ENCODE measurements around the gene PHLDB2. TPM values are rescaled to one million over a fixed set of nuclear protein-coding genes. Genes with fewer than 3 reads are reported as not detected.
A peak's percentile ranks its signal among the peaks of the same experiment; 100 is the strongest.

Gene PHLDB2
- total RNA-seq, 5 donors from 2014 or later (not counting 1 experiment from before 2014, with no cell fraction given): 2.0 to 12.1 (median 3.9) TPM

DNA sequence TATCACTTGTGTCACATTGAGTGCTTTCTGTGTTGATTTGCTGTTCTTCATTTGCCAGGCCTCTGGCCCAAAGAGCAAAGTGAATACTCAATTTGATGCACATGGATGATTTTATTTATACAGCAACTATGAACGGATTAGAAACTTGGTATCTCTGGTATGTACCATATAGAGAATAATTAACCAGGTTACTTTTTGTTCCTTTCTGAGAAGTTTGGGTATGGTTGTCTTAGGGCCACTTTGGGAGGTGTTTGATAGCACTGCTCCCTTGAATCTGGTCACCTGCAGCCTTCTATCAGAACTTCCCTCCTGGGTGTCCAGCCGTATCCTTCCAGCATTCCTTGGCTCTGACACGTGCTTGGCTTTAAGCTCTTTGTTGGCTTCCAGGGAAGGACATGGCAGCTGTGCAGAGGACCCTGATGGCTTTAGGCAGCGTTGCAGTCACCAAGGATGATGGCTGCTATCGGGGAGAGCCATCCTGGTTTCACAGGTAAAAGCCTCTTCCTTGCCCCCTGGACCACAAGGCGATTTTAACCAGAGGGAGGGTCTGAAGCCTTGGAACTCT, 152.4 kb downstream of the PHLDB2 start:
- no peak overlapping the region for H3K4me3 ChIP-seq (ENCODE audit: control insufficient read depth in 1 of 2, extremely low read depth in 1 of 2, low read length in 1 of 2)
- H3K36me3 Mint-ChIP-seq: no peaks in the 10 kb centered on the region
- no peak overlapping the region for H3K27ac Mint-ChIP-seq
- H3K27ac ChIP-seq (ENCODE audit: low read length): no peak overlapping the region
- no peaks in the 10 kb centered on the region for H3K36me3 ChIP-seq (ENCODE audit: control insufficient read depth in 2 of 2, extremely low read depth in 1 of 2, insufficient read depth in 1 of 2, low read length in 1 of 2)
- WGBS (ENCODE audit: insufficient coverage): 63% methylated on average over 4 of the region's 6 CpGs
- POLR2A ChIA-PET: interaction anchor here in 1 of 2 donors (0.5 kb wide), 1 partner anchor 1178 kb away, joined by 3 read pairs; no protein-coding TSS in a partner anchor
- no peak overlapping the region for H3K4me3 Mint-ChIP-seq
- H3K9me3 Mint-ChIP-seq: no peaks in the 10 kb centered on the region
- H3K4me1 ChIP-seq (ENCODE audit: control insufficient read depth in 1 of 2, extremely low read depth in 1 of 2, insufficient read depth in 2 of 2, low read length in 2 of 2): peaks cover 0 to 6% of the 10 kb centered on the region in 2 experiments
- ATAC-seq (replicated peaks in 1 of 4): no peak
- H3K4me1 Mint-ChIP-seq: peaks cover 0 to 12% (median 7%) of the 10 kb centered on the region in 3 donors
- no peaks in the 10 kb centered on the region for H3K27me3 ChIP-seq (replicated peaks in 1 of 2; ENCODE audit: control insufficient read depth in 2 of 2, extremely low read depth in 1 of 2, insufficient read depth in 2 of 2, low read length in 1 of 2)
- H3K27me3 Mint-ChIP-seq: no peaks in the 10 kb centered on the region
- DNase-seq: no peak
- CTCF ChIA-PET: interaction anchor here (0.7 to 2.9 kb wide), 3 partner anchors 10 to 342 kb away, joined by 3 to 17 read pairs (median 3); no protein-coding TSS in a partner anchor
- H3K9me3 ChIP-seq: no peaks in the 10 kb centered on the region

DNA sequence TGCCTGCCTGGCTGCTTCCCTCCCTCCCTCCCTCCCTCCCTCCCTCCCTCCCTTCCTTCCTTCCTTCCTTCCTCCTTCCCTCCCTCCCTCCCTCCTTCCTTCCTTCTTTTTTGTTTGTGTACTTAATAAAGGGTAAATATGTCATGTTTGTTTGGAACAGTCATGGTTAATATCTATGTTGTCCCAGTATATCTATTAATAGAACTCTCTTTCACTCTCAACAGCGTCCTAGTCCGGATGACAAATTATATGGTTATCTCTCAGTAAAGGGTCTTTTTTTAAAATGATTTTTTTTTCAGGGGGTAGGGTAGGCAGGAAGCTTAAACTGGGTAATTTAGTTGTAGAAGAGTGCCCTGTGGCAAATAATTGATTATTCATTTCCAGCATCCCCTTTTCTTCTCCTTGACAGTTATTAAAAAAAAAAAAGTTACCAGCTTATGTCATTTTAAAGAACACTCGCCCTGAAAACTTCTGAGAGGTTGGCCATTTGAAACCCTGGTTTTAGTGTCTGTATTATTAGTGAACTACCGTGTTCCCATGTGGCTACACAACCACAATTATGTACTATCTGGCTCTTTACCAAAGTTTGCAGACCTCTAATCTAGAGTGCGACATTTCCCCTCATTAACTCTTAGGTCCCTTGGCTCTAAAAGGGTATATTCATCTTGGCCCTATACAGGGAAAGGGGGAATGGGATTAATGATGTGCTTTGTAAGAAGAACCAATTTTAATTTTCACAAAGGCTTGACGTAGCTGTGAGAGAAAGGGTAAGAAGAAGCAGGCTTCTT, 153.3 kb downstream of the PHLDB2 start:
- ChIA-PET POLR2A (interaction anchor here (0.5 to 0.7 kb wide), 2 partner anchors 495 to 1179 kb away, joined by 3 read pairs; no protein-coding TSS in a partner anchor), CTCF (interaction anchor here (0.6 to 3.9 kb wide), 25 partner anchors 9 to 361 kb away, joined by 3 to 56 read pairs (median 6); partner anchors contain the start of gene ABHD10 (in 2 of the 2))
- no peak overlapping the region for H3K27ac Mint-ChIP-seq
- 100% methylated on average over 1 of the region's 6 CpGs for WGBS (ENCODE audit: insufficient coverage)
- Histone ChIP-seq H3K27me3 (replicated peaks in 1 of 2; ENCODE audit: control insufficient read depth in 2 of 2, extremely low read depth in 1 of 2, insufficient read depth in 2 of 2, low read length in 1 of 2) (no peaks in the 10 kb centered on the region), H3K4me1 (ENCODE audit: control insufficient read depth in 1 of 2, extremely low read depth in 1 of 2, insufficient read depth in 2 of 2, low read length in 2 of 2) (peaks cover 0 to 6% of the 10 kb centered on the region in 2 experiments), H3K4me3 (ENCODE audit: control insufficient read depth in 1 of 2, extremely low read depth in 1 of 2, low read length in 1 of 2) (no peak overlapping the region), H3K27ac (ENCODE audit: low read length) (no peak overlapping the region), H3K36me3 (ENCODE audit: control insufficient read depth in 2 of 2, extremely low read depth in 1 of 2, insufficient read depth in 1 of 2, low read length in 1 of 2) (no peaks in the 10 kb centered on the region), H3K9me3 (no peaks in the 10 kb centered on the region)
- H3K4me3 Mint-ChIP-seq: no peak overlapping the region
- ATAC-seq (replicated peaks in 1 of 4) (no peak), DNase-seq (no peak)
- H3K9me3 Mint-ChIP-seq: no peaks in the 10 kb centered on the region
- no peaks in the 10 kb centered on the region for H3K27me3 Mint-ChIP-seq
- peaks cover 0 to 12% (median 7%) of the 10 kb centered on the region in 3 donors for H3K4me1 Mint-ChIP-seq
- H3K36me3 Mint-ChIP-seq: no peaks in the 10 kb centered on the region

DNA sequence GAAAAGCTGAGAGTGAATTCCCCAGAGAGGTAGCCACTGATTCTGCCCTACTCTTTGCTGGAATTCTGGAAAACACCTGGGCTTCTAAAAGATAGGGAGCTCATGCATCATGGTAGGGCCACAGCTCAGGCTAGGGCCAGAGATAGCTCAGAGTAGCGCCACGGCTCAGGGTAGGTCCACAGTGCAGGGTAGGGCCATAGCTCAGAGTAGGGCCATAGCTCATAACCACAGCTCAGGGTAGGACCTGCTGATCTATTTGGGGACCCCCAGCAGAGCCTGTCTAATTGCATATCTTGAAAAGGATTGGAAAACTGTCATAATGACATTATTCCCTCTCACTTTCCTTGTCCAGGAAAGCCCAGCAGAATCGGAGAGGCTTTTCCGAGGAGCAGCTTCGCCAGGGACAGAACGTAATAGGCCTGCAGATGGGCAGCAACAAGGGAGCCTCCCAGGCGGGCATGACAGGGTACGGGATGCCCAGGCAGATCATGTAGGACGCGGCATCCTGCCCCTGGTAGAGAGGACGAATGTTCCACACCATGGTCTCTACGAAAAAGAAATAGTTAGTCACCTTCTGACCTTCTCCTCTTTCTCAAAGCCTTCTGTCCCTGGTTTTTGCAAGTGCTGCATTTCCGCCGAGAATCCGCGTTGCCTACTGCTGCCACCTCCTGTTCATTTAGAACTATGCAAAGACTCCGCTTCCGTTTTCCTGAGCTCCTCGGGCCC, 154.2 kb downstream of the PHLDB2 start:
- Histone ChIP-seq H3K4me3 (ENCODE audit: control insufficient read depth in 1 of 2, extremely low read depth in 1 of 2, low read length in 1 of 2) (no peak overlapping the region), H3K9me3 (no peaks in the 10 kb centered on the region), H3K36me3 (ENCODE audit: control insufficient read depth in 2 of 2, extremely low read depth in 1 of 2, insufficient read depth in 1 of 2, low read length in 1 of 2) (no peaks in the 10 kb centered on the region), H3K27me3 (replicated peaks in 1 of 2; ENCODE audit: control insufficient read depth in 2 of 2, extremely low read depth in 1 of 2, insufficient read depth in 2 of 2, low read length in 1 of 2) (no peaks in the 10 kb centered on the region), H3K27ac (ENCODE audit: low read length) (no peak overlapping the region), H3K4me1 (ENCODE audit: control insufficient read depth in 1 of 2, extremely low read depth in 1 of 2, insufficient read depth in 2 of 2, low read length in 2 of 2) (peaks cover 0 to 6% of the 10 kb centered on the region in 2 experiments)
- no peaks in the 10 kb centered on the region for H3K9me3 Mint-ChIP-seq
- CTCF ChIA-PET: interaction anchor here (0.6 to 3.9 kb wide), 41 partner anchors 9 to 435 kb away, joined by 3 to 56 read pairs (median 5); partner anchors contain the start of gene ABHD10 (in 2 of the 2)
- no peaks in the 10 kb centered on the region for H3K27me3 Mint-ChIP-seq
- peaks cover 0 to 12% (median 7%) of the 10 kb centered on the region in 3 donors for H3K4me1 Mint-ChIP-seq
- POLR2A ChIA-PET: interaction anchor here (0.6 to 1.2 kb wide), 3 partner anchors 28 to 38 kb away, joined by 3 to 7 read pairs (median 4); partner anchors contain the start of gene ABHD10 (in 1 of the 2)
- no peak overlapping the region for H3K27ac Mint-ChIP-seq
- peak in 34 of 35 experiments; percentile 4 to 74 (median 41) for DNase-seq
- H3K36me3 Mint-ChIP-seq: no peaks in the 10 kb centered on the region
- H3K4me3 Mint-ChIP-seq: no peak overlapping the region
- peak; percentile 75 to 83 (median 78) for ATAC-seq (replicated peaks in 1 of 4)
- 54% methylated on average over 10 of the region's 19 CpGs for WGBS (ENCODE audit: insufficient coverage)

DNA sequence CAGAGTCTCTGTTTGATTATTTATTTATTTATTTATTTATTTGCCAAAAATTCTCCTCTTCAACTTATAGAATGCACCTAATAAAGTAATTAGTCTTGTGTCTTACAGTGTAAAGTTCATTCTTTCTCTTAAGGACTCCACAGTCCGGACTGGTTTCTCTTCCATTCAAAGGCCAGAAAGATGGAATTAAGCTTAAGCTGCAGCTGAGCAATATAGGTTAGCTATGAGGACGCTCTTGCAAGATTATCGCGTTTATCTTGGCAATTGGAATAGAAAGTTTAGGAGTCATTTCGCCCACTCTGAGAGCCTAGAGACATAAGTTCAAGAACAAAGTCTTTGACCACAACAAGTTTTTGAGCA, 154.7 kb downstream of the PHLDB2 start:
- Histone ChIP-seq H3K27me3 (replicated peaks in 1 of 2; ENCODE audit: control insufficient read depth in 2 of 2, extremely low read depth in 1 of 2, insufficient read depth in 2 of 2, low read length in 1 of 2) (no peaks in the 10 kb centered on the region), H3K36me3 (ENCODE audit: control insufficient read depth in 2 of 2, extremely low read depth in 1 of 2, insufficient read depth in 1 of 2, low read length in 1 of 2) (no peaks in the 10 kb centered on the region), H3K9me3 (no peaks in the 10 kb centered on the region), H3K4me3 (ENCODE audit: control insufficient read depth in 1 of 2, extremely low read depth in 1 of 2, low read length in 1 of 2) (no peak overlapping the region), H3K4me1 (ENCODE audit: control insufficient read depth in 1 of 2, extremely low read depth in 1 of 2, insufficient read depth in 2 of 2, low read length in 2 of 2) (peaks cover 0 to 6% of the 10 kb centered on the region in 2 experiments), H3K27ac (ENCODE audit: low read length) (no peak overlapping the region)
- Mint-ChIP-seq H3K36me3 (no peaks in the 10 kb centered on the region), H3K4me3 (no peak overlapping the region), H3K9me3 (no peaks in the 10 kb centered on the region), H3K27ac (no peak overlapping the region), H3K4me1 (peaks cover 0 to 12% (median 7%) of the 10 kb centered on the region in 3 donors), H3K27me3 (no peaks in the 10 kb centered on the region)
- DNase-seq: no peak
- CTCF ChIA-PET: interaction anchor here (0.6 to 3.9 kb wide), 37 partner anchors 9 to 404 kb away, joined by 3 to 56 read pairs (median 5); partner anchors contain the start of gene ABHD10 (in 2 of the 2)
- 61% methylated on average over 4 of the region's 5 CpGs for WGBS (ENCODE audit: insufficient coverage)
- ATAC-seq (replicated peaks in 1 of 4): peak in 2 of 4 experiments; percentile 23 to 40
- POLR2A ChIA-PET: interaction anchor here (0.6 to 1.2 kb wide), 4 partner anchors 29 to 1595 kb away, joined by 3 to 7 read pairs (median 5); partner anchors contain the start of gene ABHD10 (in 1 of the 2)

DNA sequence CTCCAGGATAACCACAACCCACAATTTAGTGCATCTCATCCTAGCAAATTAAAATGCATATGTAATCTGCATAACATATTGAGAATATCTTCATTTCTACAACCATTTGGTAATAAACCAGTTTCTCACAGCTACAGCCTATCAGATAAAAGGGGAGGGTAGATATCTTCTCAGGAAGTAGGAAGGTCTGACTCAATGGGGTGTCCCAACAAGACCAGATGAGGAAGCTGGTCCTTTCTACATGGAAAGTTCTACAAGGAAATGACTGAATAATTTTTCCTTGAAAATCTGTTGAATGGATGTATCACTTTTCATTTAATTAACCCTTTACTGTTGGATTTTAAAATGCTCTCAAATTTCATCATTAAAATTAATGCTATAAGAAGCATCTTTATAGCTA, 158.0 kb downstream of the PHLDB2 start:
- ChIA-PET CTCF (interaction anchor here (0.5 to 1.4 kb wide), 4 partner anchors 26 to 1720 kb away, joined by 3 read pairs; no protein-coding TSS in a partner anchor), POLR2A (interaction anchor here in 1 of 2 donors (0.7 kb wide), 1 partner anchor 10 kb away, joined by 3 read pairs; no protein-coding TSS in a partner anchor)
- no peaks in the 10 kb centered on the region for H3K27me3 Mint-ChIP-seq
- no peaks in the 10 kb centered on the region for H3K36me3 Mint-ChIP-seq
- no peak for ATAC-seq (replicated peaks in 1 of 4)
- Histone ChIP-seq H3K36me3 (ENCODE audit: control insufficient read depth in 2 of 2, extremely low read depth in 1 of 2, insufficient read depth in 1 of 2, low read length in 1 of 2) (no peaks in the 10 kb centered on the region), H3K4me3 (ENCODE audit: control insufficient read depth in 1 of 2, extremely low read depth in 1 of 2, low read length in 1 of 2) (no peak overlapping the region), H3K27ac (ENCODE audit: low read length) (no peak overlapping the region), H3K27me3 (replicated peaks in 1 of 2; ENCODE audit: control insufficient read depth in 2 of 2, extremely low read depth in 1 of 2, insufficient read depth in 2 of 2, low read length in 1 of 2) (no peaks in the 10 kb centered on the region), H3K9me3 (no peaks in the 10 kb centered on the region), H3K4me1 (ENCODE audit: control insufficient read depth in 1 of 2, extremely low read depth in 1 of 2, insufficient read depth in 2 of 2, low read length in 2 of 2) (peaks cover 0 to 6% of the 10 kb centered on the region in 2 experiments)
- peaks cover 0 to 12% (median 7%) of the 10 kb centered on the region in 3 donors for H3K4me1 Mint-ChIP-seq
- no peak overlapping the region for H3K27ac Mint-ChIP-seq
- no peaks in the 10 kb centered on the region for H3K9me3 Mint-ChIP-seq
- no peak for DNase-seq
- H3K4me3 Mint-ChIP-seq: no peak overlapping the region

DNA sequence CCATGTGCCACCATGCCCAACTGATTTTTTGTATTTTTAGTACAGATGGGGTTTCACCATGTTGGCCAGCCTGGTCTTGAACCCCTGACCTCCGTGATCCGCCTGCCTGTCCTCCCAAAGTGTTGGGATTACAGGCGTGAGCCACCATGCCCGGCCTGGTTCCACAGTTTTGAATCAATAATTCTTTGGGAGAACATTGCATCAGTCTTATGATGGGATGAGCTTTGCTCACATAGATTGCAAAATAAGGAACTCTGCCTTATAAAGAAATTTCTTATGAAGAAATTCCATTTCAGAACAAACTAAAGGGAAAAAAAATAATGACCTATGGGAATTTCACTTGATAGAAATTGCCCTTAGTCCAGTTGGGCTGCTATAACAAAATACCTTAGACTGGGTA, 159.6 kb downstream of the PHLDB2 start:
- WGBS (ENCODE audit: insufficient coverage): 100% methylated on average over 1 of the region's 4 CpGs
- H3K4me1 Mint-ChIP-seq: peaks cover 0 to 4% (median 2%) of the 10 kb centered on the region in 3 donors
- no peaks in the 10 kb centered on the region for H3K9me3 Mint-ChIP-seq

More for the DNA sequence above, 159.6 kb downstream of the PHLDB2 start:
- no peak overlapping the region for H3K4me3 Mint-ChIP-seq
- Histone ChIP-seq H3K9me3 (no peaks in the 10 kb centered on the region), H3K4me3 (ENCODE audit: control insufficient read depth in 1 of 2, extremely low read depth in 1 of 2, low read length in 1 of 2) (no peak overlapping the region), H3K36me3 (ENCODE audit: control insufficient read depth in 2 of 2, extremely low read depth in 1 of 2, insufficient read depth in 1 of 2, low read length in 1 of 2) (no peaks in the 10 kb centered on the region), H3K27me3 (replicated peaks in 1 of 2; ENCODE audit: control insufficient read depth in 2 of 2, extremely low read depth in 1 of 2, insufficient read depth in 2 of 2, low read length in 1 of 2) (no peaks in the 10 kb centered on the region), H3K4me1 (ENCODE audit: control insufficient read depth in 1 of 2, extremely low read depth in 1 of 2, insufficient read depth in 2 of 2, low read length in 2 of 2) (no peaks in the 10 kb centered on the region), H3K27ac (ENCODE audit: low read length) (no peak overlapping the region)
- DNase-seq (no peak), ATAC-seq (replicated peaks in 1 of 4) (no peak)
- no peaks in the 10 kb centered on the region for H3K36me3 Mint-ChIP-seq
- CTCF ChIA-PET: interaction anchor here in 1 of 2 donors (0.6 kb wide), 1 partner anchor 100 kb away, joined by 3 read pairs; no protein-coding TSS in a partner anchor
- POLR2A ChIA-PET: no interaction called here
- H3K27ac Mint-ChIP-seq: no peak overlapping the region
- no peaks in the 10 kb centered on the region for H3K27me3 Mint-ChIP-seq
